Natural killer cell (primary cell): ENCODE results near the gene TP53INP2. TPM values are rescaled to one million over a fixed set of nuclear protein-coding genes. Genes with fewer than 3 reads are reported as not detected.

Experiments used
- ATAC-seq, 3 donors: fragments of 150-1000 bp in 2 of 3; fragments of 200-7000 bp in 1 of 3; cut with Tn5 transposase; 1 replicate in 1 of 3; 2 replicates in 2 of 3; pipeline ENCODE4 v1.10.0; 2021; ENCODE audit warnings: mild to moderate bottlenecking in 2 of 3, moderate library complexity in 2 of 3
- DNase-seq, 2 donors: peaks; one replicate each; pipeline versions ENCODE4 v3.0.0 to v3.0.0-alpha.2; 2013 to 2021; ENCODE audit warnings: mixed read lengths in 1 of 2
- H3K27ac ChIP-seq: one replicate; pipeline ENCODE4 v1.5.1; 2013; ENCODE audit warnings: mild to moderate bottlenecking, low read length
- H3K27me3 ChIP-seq: one replicate; pipeline ENCODE4 v1.6.1; 2013; ENCODE audit warnings: low read length; ENCODE audit not compliant: control insufficient read depth, insufficient read depth
- H3K36me3 ChIP-seq: one replicate; pipeline ENCODE4 v1.6.1; 2013; ENCODE audit warnings: low read length; ENCODE audit not compliant: control insufficient read depth, insufficient read depth
- H3K4me1 ChIP-seq: one replicate; pipeline ENCODE4 v1.6.1; 2013; ENCODE audit warnings: low read length; ENCODE audit not compliant: control insufficient read depth, insufficient read depth
- H3K4me3 ChIP-seq: one replicate; pipeline ENCODE4 v1.5.1; 2013; ENCODE audit warnings: low read length
- H3K9me3 ChIP-seq: one replicate; pipeline ENCODE4 v1.6.1; 2013; ENCODE audit warnings: low read length; ENCODE audit not compliant: control insufficient read depth, insufficient read depth
- H3K27ac Mint-ChIP-seq, 2 donors: one replicate each; pipeline ENCODE4 v1.8.0; 2022; ENCODE audit warnings: mild to moderate bottlenecking in 2 of 2, mixed read lengths in 2 of 2, moderate library complexity in 1 of 2
- H3K27me3 Mint-ChIP-seq, 2 donors: one replicate each; pipeline ENCODE4 v1.8.0; 2022; ENCODE audit warnings: low read depth in 2 of 2, mixed read lengths in 2 of 2
- H3K36me3 Mint-ChIP-seq: one replicate; pipeline ENCODE4 v1.8.0; 2022; ENCODE audit warnings: mixed read lengths
- H3K4me1 Mint-ChIP-seq, 2 donors: one replicate each; pipeline ENCODE4 v1.8.0; 2022; ENCODE audit warnings: mixed read lengths in 2 of 2
- H3K4me3 Mint-ChIP-seq: one replicate; pipeline ENCODE4 v1.8.0; 2022; ENCODE audit warnings: mild to moderate bottlenecking, moderate library complexity, mixed read lengths
- H3K9me3 Mint-ChIP-seq, 2 donors: one replicate each; pipeline ENCODE4 v1.8.0; 2022; ENCODE audit warnings: mixed read lengths in 2 of 2
- CTCF ChIP-seq: fragments of 200-600 bp; IDR thresholded peaks from one replicate; pipeline ENCODE4 v1.8.0; 2022; ENCODE audit warnings: antibody characterized with exemption
- WGBS: methylation state at CpG from one replicate; pipeline ENCODE4 v1.1.7; 2013; ENCODE audit warnings: missing lambda C conversion rate; ENCODE audit not compliant: insufficient coverage; 5-methylcytosine and 5-hydroxymethylcytosine counted together
- intact Hi-C: fragments of 100-400 bp; cut with micrococcal nuclease; formaldehyde crosslinking; loops from one replicate; pipeline ENCODE4 v1.14.2; 2022
- total RNA-seq, 4 donors: library from RNA; stranded (reverse); fragments of 120-200 nt in 1 of 4; gene quantifications; one replicate each; pipeline versions ENCODE4 v1.2.3 to v1.2.4, GENCODE V29; 2013 to 2022

TP53INP2 gene
- total RNA-seq, 3 donors from 2014 or later (not counting 1 experiment from before 2014, with no cell fraction given), result 30.7 to 56.3 (median 35.9) TPM

GRCh38 chr20:34708621-34709043 lies 4.5 kb downstream of the TP53INP2 start:
- intact Hi-C loops, result loop anchor here (2.0 to 10.0 kb wide), 3 partner anchors 32 to 174 kb away; partner anchors contain the start of gene PIGU
- WGBS, result 1% methylated on average over 20 of the region's 22 CpGs
- H3K9me3 Mint-ChIP-seq, result no peaks in the 10 kb centered on the region

GRCh38 chr20:34709044-34709830 lies 5.1 kb downstream of the TP53INP2 start:
- H3K9me3 ChIP-seq, result no peaks in the 10 kb centered on the region
- Mint-ChIP-seq H3K4me1 (peaks cover 14 to 23% of the 10 kb centered on the region in 2 donors), H3K9me3 (no peaks in the 10 kb centered on the region), H3K27me3 (no peaks in the 10 kb centered on the region), H3K27ac (peak overlapping the region; percentile 72 to 80), H3K36me3 (no peaks in the 10 kb centered on the region), H3K4me3 (peak overlapping the region; percentile 84)
- ATAC-seq (peak; percentile 61 to 82 (median 66)), DNase-seq (peak; percentile 80 to 88)
- peak overlapping the region; percentile 75 for H3K27ac ChIP-seq
- intact Hi-C loops, result loop anchor here (2.0 to 10.0 kb wide), 3 partner anchors 32 to 174 kb away; partner anchors contain the start of gene PIGU
- H3K4me3 ChIP-seq, result peak overlapping the region; percentile 64
- WGBS, result under 1% methylated on average over 64 of the region's 64 CpGs
- H3K27me3 ChIP-seq, result peaks cover 3% of the 10 kb centered on the region
- peaks cover 2% of the 10 kb centered on the region for H3K36me3 ChIP-seq
- no peak for TF ChIP-seq CTCF
- H3K4me1 ChIP-seq, result peaks cover 23% of the 10 kb centered on the region

More at GRCh38 chr20:34708621-34709043, 4.5 kb downstream of the TP53INP2 start:
- Histone ChIP-seq H3K4me3 (peak overlapping the region; percentile 64), H3K9me3 (no peaks in the 10 kb centered on the region), H3K27ac (peak overlapping the region; percentile 75), H3K27me3 (peaks cover 3% of the 10 kb centered on the region), H3K36me3 (no peaks in the 10 kb centered on the region), H3K4me1 (peaks cover 27% of the 10 kb centered on the region)
- peak; percentile 43 for TF ChIP-seq CTCF
- no peaks in the 10 kb centered on the region for H3K27me3 Mint-ChIP-seq
- H3K4me3 Mint-ChIP-seq, result peak overlapping the region; percentile 84
- ATAC-seq (no peak), DNase-seq (peak; percentile 39 to 74)
- H3K4me1 Mint-ChIP-seq, result peaks cover 16 to 27% of the 10 kb centered on the region in 2 donors
- H3K27ac Mint-ChIP-seq, result peak overlapping the region; percentile 72 to 80
- no peaks in the 10 kb centered on the region for H3K36me3 Mint-ChIP-seq

GRCh38 chr20:34709831-34710567 lies 5.9 kb downstream of the TP53INP2 start:
- no peaks in the 10 kb centered on the region for H3K9me3 ChIP-seq
- H3K36me3 Mint-ChIP-seq, result no peaks in the 10 kb centered on the region
- peak overlapping the region; percentile 89 for H3K4me3 Mint-ChIP-seq
- intact Hi-C loops, result loop anchor here (2.0 to 10.0 kb wide), 3 partner anchors 33 to 175 kb away; partner anchors contain the start of gene PIGU
- ATAC-seq, result peak; percentile 38 to 53 (median 53)
- peak overlapping the region; percentile 75 for H3K27ac ChIP-seq
- peak overlapping the region; percentile 64 for H3K4me3 ChIP-seq
- DNase-seq, result peak in 1 of 2 donors; percentile 79
- H3K36me3 ChIP-seq, result peaks cover 7% of the 10 kb centered on the region
- no peaks in the 10 kb centered on the region for H3K27me3 Mint-ChIP-seq
- no peaks in the 10 kb centered on the region for H3K9me3 Mint-ChIP-seq
- peaks cover 3% of the 10 kb centered on the region for H3K27me3 ChIP-seq
- WGBS, result 8% methylated on average over 61 of the region's 61 CpGs
- peaks cover 18% of the 10 kb centered on the region for H3K4me1 ChIP-seq
- H3K27ac Mint-ChIP-seq, result peak overlapping the region; percentile 72 to 80
- TF ChIP-seq CTCF, result peak; percentile 34
- peaks cover 9 to 18% of the 10 kb centered on the region in 2 donors for H3K4me1 Mint-ChIP-seq
